HG03575 (cell line): ENCODE results near the gene COL27A1.

Source experiments
- ATAC-seq: cut with Tn5 transposase; IDR thresholded peaks from one replicate; pipeline ENCODE4 v1.9.1; 2021; ENCODE audit not compliant: unreplicated experiment, insufficient number of reproducible peaks, low FRiP score; ENCODE audit errors: extremely low read depth

Gene COL27A1

DNA sequence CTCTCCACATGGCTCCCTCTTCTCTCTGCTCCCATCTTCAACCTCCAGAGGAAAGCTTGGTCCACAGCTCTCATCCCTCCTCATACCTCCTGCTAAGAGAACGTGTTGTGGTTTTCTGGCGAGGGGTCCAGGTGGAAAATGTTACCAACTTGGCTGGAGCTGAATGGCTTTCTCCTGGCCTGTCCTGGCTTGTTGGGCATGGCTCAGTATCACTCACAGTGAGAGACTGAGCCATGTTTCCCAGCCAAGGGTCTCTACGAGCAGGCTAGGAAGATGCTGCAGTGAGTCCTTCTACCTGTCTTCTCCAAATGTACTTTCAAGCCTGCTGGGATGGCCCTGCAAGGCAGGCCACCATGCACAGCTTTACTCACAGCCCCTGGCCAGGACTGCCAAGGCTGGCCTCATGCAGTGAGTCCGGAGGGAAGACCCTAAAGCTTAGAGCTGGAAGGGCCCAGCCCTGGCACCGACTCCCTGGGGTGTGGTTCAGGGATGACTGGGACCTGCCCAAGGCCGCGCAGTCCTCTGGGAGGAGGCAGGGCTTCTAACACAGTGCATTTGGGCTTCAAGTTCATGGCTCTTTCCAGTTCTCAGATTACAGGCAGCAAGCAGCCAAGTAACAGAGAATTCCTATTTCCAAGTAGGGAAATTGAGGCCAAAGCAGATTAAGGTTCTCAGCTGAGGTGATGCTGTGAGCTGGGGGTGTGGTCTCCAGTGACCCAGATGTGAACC lies 59.5 kb downstream of the COL27A1 start:
- ATAC-seq, result no peak

DNA sequence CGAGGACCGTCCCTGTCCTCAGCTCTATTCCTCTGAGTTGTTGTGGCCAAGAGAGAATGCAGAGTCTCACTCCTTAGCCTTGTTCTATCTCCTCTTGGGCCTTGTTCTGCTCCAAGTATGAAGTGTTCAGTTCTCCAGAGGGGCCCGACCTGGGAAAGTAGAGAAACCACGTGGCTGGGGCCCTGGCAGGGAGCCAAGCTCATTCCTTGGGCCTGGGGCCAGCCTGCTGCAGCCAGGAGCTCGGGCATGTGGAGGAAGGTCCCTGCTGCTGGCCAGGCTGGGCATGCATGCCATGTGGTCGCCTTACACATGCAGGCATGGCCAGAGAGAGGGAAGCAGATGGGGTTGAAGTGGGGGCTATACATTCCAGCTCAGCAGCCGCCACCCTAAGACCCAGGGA lies 60.7 kb downstream of the COL27A1 start:
- ATAC-seq, result no peak

DNA sequence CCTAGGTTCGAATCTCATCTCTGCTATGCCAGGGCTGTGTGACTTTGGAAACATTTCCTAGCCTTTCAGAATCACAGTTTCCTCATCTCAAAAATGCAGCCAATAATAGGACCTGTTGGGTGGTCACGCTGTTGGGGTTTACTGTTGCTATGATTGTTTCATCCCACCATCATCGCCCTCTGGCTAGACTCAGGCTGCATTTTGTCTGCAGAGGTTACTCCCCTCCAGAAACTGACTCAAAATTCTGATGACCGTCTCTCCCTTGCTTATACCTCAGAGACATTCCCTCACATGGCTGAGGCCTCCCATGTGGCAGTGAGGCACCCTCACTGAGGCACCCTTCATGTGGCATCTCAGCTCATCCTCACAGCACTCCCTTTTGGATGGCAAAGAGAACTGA lies 61.6 kb downstream of the COL27A1 start:
- no peak for ATAC-seq

DNA sequence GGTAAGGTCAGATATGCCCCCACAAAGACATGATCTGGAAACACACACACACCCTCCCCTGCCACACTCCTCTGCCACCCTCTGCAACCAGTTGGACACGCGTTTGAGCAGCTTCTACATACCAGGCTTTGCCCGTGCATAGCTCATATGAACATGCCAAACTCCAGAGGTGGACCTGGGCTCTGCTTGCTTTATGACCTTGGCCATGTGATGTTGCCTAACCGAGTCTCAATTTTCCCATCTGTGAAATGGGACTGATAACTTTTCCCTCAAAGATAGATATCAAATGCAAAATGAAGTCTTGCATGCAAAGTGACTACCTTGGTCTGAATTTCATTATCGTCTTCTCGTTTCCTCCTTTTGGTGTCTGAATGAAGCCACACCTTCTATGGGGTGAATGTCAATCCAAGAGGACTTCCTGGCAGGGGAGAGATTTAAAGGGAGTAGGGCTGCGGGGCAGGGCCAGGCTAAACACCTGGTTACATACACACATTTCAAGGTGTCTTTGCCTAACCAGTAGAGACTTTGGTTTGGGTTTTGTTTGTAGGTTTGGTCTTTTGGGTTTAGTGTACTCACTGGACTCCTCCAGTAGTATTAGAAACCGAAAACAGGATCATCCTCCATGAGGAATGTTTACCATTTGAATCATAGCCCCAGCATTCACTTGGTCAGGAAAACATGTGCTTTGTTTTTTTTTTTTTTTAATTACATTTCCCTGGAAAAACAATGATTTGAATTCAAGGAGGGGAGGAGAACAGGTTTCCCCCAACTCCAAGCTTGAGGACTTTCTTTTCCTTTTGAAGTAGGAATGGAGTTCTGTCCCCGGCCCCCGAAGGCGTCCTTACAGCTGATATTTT lies 63.2 kb downstream of the COL27A1 start:
- ATAC-seq, result no peak

DNA sequence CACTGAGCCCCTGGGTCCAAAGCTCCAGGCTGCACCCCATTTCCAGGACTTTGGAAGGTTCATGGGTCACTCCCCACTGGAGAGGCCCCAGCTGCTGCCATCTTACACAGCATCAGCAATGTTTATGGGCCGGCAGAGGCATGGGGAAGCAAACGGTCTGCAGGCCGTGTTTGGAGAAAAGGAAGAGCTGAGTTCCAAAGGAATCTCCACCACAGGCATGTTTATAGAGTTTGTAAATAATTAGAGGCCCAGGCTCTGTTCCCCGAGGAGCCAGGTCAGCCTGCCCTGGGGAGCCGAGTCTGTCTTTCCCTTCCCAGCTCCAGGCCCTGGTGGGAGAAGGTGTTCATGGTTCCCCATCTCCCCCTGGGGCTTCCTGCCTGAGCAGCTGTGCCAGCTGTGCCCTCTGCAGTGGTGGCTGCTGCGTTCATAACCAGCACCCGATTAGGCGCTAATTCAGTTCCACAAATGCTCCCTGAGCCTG lies 64.8 kb downstream of the COL27A1 start:
- ATAC-seq, result no peak

DNA sequence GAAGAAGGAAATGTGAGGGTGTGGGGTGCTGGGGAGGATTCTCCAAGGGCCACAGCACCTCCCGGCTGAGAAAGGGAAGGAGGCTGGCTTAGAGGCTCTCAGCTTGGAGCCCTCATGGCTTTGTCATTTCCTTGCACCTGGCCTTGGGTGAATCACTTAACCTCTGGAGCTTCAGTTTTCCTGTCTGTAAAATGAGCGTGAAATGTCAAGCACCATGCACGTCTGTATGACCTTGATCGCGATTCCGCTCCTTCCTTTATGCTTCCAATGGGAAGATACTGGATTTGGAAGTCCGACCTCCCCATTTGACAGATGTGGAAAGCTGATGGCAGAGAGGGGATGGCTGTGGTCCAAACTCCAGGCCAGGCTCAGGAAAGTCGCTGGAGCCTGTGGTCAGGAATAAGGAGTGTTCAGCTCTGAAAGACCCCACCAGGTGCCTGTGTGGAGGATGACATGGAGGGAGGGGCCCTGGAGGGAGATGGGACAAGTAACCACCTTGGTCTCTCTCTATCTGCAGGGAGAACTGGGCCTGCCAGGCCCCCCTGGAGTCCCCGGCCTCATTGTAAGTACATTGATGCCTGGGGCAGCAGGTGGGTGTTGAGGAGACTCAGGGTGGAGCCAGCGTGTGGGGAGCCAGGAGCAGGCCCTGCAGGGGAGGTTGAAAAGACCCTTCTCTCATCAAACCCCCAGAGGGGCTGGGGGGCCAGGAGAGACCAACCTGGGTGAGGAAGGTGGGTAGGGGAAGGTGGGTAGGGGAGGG lies 66.5 kb downstream of the COL27A1 start:
- ATAC-seq, result no peak

DNA sequence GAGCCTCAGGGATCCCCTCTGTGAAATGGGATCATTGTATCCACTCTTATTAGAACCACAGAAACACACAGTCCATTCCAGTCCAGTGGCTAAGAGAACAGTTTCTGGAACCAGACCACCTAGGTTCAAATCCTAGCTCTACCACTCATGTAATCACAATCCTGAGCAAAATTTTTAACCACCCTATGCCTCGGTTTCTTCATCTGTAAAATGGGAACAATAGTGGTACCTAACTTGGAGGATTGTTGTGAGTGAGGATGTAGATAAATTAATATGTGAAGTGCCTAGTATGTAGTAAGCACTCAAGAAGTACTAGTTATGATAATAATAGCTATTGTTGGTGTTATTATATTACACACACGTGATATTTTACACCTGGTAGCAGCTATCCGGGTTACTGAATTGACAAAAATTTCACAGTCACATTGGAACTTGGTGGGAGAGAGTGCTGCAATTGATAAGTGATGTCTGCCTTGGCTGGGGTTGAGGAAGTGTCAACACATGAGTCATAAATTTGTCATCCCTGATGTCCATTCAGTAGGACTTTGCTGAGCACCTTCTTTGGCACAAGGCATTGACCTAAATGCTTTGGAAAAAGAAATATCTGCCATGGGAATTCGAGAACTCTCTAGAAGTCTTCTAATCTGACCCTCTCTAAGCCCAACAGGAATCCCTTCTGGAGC lies 68.4 kb downstream of the COL27A1 start:
- ATAC-seq, result no peak

DNA sequence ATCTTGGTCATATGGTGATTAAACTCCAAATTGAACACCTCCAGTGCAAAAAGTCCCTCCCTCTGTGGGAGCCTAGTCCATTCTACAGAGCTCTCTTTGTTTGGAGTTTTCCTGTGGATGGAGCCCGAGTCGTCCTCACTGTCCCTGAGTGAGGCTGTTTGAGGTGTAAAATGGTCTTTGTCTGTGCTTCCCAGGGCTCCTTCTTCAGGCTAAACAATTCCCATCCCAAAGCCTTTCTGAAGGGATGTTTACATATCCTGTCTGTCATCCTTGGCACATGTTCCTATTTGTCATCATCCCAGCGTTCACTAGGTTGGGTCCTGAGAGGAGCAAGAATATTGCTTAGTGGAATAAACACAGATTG lies 68.9 kb downstream of the COL27A1 start:
- no peak for ATAC-seq

DNA sequence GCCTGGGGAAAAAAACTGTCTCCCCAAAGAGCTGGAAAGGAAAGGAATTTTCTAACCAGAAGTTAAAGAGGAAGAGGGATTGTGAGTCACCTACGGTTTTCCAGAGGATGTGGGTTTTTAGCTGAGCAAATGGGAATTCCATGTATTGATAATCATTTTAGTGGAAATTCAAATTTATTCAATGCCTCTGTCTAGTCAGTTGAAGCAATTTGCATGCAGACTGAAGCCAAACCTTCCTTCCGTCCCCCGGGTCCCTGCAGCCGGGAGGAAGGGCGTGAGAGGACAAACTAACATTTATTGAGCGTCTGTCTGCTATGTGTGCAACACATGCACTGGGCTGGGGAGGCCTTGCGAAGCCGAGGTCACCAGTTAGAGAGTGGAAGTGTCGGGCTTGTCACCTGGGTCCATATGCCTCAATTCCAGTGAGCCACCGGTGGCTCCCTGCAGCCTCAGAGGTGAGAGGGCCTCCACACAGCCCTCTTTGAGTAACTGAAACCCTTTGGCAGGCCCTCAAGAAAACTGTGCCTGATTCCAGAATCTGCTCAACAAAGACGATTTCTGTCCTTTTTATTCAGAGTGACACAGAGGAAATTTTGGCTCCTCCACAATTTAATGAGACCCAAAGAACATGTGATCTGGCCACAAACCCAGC lies 70.3 kb downstream of the COL27A1 start:
- no peak for ATAC-seq

DNA sequence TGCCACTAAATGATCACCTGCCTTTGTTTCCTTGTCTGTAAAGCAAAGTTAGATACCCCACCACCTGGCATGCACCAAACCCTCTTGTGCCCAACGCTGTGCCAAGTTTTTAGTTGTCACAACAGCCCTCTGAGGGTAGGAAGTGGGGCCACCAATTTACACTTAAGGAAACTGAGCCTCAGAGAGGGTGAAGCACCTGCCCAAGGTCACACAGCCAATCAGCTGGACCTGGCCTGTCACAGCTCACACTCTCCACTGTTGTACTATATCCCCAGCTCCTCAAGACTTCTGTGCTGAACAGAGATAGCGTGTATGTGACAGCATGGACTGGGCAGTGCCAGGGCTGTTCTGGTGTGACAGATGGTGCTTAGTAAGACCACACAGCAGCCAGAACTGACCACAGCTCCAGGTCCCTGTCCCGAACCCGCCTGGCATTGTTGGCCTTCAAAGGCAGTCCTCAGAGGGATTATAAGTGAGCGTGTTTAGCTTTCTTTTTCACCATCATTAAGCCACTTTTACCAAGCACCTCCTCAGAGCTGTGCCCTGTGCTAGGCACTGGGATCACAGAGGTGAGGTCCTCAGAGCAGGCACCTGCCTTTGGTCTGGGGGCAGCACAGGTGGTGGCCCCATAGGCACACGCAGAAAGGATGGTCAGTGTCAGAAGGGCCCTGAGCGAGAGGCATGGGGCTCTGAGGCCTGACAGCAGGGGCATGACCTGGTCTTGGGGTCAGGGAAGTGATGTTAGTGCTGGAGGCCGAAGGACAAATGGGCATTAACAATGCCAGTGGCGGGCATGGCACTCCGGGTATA lies 71.1 kb downstream of the COL27A1 start:
- ATAC-seq, result no peak

DNA sequence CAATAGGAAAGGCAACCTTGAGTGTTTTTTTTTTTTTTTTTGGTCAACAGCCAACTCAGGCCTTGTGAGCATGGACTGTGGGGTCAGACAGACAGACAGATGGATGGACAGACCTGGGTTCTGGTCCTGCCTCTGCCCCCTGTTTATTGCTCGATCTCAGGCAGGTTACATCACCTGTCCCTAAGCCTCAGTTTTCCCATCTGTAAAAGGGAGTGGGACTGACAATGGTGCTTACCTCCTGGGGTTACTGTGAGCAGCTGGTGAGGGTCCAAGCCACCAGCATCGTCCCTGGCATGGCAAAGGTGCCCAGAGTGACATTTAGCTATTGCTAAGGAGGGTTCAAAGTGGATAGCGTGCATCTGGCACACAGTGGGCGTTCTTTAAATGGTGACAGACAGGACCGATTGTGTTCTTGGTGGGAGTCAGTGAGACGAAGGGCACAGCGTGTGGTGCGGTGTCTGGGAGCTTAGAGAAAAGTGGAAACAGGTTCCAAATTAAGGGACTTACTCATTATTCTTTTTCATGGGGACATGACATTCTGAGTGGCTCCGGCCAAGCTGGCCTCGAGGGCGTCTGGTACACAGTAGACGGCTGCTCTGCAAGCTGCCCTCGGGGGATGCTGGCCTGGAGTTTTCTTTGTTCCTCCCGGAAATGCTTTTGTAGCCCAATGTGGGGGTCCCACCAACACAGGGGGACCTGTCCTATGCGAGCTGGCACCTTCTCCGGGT lies 72.1 kb downstream of the COL27A1 start:
- no peak for ATAC-seq

DNA sequence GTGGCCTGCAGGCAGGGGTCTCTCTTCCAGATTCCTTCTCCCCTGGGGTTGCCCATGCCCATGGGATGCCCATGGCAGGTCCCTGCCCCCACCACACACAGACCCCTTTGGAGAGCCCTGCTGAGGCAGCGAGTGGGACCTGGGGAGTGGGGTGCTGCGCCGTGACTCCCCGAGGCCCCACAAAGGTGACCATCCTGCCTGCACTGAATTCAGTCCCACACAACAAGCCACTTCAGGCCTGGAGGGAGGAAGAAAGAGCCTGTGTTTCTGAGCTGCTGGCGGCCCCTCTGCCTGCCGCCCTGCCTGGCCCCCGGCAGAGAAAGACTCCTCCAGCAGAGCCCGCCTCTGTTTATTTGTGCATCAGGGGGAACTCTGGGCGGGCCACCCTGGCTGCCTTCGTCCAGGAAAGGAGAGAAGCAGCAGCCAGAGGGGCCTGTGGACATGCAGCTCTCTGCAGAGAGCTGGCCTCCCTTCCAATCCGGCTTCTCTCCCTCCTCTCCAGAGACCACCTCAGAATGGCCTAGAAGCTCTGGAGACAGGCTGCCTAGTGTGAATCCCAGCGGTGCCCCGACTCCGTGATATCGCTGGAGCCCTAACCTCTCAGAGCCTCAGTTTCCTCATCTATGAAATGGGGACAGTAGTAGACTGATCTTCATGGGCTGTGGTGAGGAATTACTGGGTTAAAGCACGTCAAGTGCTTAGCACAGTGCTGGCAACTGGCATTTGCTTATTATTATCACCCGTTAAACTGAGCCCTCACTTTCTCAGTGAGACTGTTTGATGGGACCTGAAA lies 72.9 kb downstream of the COL27A1 start:
- ATAC-seq, result no peak

DNA sequence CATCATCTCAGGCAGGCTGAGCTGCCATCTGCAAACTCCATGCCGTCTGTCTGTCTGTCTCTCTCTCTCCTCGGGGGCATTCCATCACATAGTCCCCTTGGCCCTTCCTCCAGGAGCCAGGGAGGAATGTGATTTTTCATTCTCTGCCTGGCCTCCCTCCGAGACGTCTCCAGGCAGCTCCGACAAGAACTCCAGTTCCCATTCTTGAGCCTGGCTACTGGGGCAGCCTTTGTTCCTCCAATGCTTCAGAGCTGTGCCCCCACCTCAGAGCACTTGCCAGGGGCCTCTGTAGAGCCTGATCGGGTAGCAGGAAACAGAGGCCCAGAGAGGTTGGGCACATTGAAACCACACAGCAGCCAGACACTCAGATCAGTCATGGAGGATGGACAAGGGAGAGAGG lies 74.0 kb downstream of the COL27A1 start:
- ATAC-seq, result no peak

DNA sequence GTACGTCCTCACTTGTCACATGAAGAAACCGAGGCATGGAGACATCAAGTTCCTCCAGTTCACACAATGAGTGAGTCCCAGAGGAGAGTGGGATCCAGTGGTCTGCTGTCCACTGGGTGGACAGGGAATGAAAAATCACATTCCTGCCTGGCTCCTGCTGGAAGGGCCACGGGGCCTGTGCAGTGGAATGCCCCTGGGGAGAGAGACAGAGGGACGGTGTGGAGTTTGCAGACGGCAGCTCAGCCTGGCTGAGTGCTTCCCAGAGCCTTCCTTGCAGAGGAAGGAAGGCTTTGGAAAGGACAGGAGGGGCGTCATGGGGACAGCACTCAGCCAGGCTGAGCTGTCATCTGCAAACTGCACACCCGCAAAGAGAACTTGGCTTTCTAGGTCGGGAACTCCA lies 74.7 kb downstream of the COL27A1 start:
- ATAC-seq, result no peak

DNA sequence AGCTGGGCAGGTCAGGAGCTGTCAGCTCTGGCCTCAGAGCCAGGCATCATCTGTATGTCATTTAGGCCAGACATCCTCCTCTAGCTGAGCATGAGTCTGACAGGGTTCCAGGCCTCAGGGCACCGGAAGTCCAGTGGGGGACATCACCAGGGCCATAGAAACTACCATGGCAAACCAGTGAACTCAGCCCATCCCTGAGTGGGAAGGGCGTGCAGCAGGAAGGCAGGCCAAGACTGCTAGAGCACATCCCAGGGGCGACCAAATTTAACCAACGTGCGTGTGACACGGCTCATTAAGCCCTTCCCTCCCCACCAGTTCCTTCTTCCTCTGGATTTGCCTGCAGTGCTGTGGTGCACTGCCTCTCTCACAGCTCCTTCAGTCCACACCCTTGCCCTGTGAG lies 75.9 kb downstream of the COL27A1 start:
- no peak for ATAC-seq

DNA sequence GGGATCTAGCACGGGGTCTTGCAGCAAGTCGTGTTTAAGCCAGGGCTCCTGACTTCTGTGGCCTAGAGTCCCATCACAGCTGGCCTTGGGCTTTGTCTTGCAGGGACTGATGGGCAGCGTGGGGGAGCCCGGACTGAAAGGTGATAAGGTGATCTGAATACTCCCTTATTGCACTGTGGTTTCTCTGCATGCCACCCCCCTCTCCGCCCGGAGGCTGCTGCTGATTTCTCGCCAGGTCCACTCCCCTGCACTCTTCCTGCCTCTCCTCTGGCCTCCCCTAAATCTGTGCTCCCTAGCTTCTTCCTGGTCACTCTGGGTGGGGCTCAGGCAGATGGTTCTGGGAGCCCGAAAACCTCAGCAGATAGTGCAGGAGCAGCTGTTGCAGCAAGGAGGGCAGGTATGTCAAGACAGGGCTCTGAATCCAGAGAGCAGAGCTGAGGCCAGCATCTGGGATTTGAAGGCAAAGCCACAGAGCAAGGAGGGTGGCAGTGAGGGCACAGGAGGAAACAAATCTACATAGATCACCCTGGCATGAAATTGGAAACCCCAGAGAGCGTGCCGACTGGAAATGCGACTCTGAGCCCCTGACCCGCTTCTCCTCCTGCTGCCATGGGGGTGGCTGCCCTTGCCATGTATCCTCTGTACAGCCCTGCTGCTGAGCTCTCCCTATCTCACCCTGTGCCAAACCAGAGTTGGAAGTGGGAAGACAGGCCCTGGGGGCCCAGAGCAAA lies 76.5 kb downstream of the COL27A1 start:
- no peak for ATAC-seq
